ENCODE results near the gene MTG1.
A peak's percentile ranks its signal among the peaks of the same experiment; 100 is the strongest.

Gene MTG1

DNA sequence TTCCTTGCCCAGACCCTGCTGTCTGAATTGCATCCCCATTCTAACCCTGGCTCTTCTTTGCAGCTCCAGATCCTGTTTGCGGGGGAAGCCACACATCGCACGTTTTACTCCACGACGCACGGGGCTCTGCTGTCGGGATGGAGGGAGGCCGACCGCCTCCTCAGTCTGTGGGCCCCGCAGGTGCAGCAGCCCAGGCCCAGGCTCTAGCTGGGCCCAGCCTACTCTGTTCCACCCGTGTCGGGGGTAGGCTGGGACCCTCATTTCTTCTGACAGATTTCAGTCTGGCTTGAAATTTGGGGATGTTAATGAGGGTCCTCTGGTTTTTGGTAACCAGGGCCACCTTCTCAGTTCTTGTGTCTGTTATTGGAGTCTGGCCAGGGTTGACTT lies 2.7 kb upstream of the MTG1 start:
- Mint-ChIP-seq H3K4me1 (peaks cover 5% of the 10 kb centered on the region), H3K27me3 (ENCODE audit: low read depth) (no peaks in the 10 kb centered on the region), H3K9me3 (no peaks in the 10 kb centered on the region), H3K4me3 (peak overlapping the region in 1 of 3 experiments; percentile 41), H3K36me3 (ENCODE audit: low read depth) (peaks cover 10% of the 10 kb centered on the region), H3K27ac (no peak overlapping the region)
- TF ChIP-seq, protein P1, sequence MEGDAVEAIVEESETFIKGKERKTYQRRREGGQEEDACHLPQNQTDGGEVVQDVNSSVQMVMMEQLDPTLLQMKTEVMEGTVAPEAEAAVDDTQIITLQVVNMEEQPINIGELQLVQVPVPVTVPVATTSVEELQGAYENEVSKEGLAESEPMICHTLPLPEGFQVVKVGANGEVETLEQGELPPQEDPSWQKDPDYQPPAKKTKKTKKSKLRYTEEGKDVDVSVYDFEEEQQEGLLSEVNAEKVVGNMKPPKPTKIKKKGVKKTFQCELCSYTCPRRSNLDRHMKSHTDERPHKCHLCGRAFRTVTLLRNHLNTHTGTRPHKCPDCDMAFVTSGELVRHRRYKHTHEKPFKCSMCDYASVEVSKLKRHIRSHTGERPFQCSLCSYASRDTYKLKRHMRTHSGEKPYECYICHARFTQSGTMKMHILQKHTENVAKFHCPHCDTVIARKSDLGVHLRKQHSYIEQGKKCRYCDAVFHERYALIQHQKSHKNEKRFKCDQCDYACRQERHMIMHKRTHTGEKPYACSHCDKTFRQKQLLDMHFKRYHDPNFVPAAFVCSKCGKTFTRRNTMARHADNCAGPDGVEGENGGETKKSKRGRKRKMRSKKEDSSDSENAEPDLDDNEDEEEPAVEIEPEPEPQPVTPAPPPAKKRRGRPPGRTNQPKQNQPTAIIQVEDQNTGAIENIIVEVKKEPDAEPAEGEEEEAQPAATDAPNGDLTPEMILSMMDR (IDR thresholded peaks at IDR 0.05; ENCODE audit: unreplicated experiment in 3 of 3), result no peak

DNA sequence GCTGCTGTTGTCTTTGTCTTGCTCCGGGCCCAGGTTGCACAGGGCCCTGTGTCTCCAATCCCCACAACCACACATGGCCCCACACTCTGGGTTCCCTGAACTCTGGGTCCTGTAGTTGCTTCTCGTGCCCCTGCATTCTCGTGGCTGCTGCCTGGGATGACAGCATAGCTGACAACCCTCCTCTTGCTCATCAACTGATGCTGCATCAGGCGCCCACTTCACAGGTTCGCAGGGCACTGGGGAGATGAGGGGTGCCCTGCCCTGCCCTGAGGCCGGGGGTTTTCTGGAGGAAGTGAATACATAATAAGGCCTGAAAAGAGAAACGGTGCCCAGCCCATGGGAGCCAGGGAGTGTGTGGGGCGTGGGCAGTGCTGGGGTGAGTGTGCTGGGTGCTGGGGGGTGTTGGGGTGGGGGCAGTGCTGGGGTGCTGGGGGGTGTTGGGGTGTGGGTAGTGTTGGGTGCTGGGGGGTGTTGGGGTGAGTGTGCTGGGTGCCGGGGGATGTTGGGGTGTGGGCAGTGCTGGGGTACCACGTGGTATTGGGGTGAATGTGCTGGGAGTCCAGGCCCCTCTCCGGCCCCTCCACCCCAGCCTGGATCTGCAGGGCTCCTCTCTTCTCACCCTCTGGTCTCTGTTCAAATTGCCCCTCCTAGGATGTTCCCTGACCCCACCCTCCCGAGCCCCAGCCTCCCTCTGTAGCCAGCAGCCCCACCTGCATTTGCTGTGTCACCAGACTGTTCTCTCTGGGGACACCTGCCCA lies 2.0 kb upstream of the MTG1 start:
- no peak overlapping the region for H3K4me3 Mint-ChIP-seq
- peaks cover 5% of the 10 kb centered on the region for H3K4me1 Mint-ChIP-seq
- H3K27me3 Mint-ChIP-seq (ENCODE audit: low read depth), result no peaks in the 10 kb centered on the region
- no peaks in the 10 kb centered on the region for H3K9me3 Mint-ChIP-seq
- H3K36me3 Mint-ChIP-seq (ENCODE audit: low read depth), result peaks cover 14% of the 10 kb centered on the region
- no peak overlapping the region for H3K27ac Mint-ChIP-seq
- TF ChIP-seq, protein P1 (IDR thresholded peaks at IDR 0.05; ENCODE audit: unreplicated experiment in 3 of 3), result no peak

DNA sequence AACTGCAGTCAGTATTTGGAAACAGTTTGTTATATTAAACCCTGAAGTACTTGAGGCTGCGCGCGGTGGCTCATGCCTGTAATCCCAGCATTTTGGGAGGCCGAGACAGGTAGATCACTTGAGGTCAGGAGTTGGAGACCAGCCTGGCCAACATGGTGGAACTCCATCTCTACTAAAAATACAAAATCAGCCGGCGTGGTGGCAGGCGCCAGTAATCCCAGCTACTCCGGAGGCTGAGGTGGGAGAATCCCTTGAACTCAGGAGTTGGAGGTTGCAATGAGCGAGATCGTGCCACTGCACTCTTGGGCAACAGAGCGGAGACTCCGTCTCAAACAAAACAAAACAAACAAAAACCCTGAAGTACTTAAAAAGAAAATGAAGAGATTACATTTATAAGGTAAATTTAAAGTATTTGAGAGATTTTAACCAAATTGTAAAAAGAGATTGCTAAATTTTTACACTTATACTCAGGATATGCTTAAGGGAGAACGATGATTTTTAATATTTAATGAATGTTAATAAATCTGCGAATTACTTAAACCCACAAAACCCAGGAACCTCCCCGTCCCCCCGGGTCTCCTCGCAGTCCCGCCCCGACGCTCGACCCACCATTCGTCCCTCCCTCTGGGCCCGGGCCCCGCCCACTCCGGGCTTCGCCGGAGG lies 425 bp upstream of the MTG1 start:
- Mint-ChIP-seq H3K27me3 (ENCODE audit: low read depth) (no peaks in the 10 kb centered on the region), H3K27ac (peak overlapping the region; percentile 51 to 92 (median 89)), H3K4me1 (peaks cover 5% of the 10 kb centered on the region), H3K36me3 (ENCODE audit: low read depth) (peaks cover 28% of the 10 kb centered on the region), H3K9me3 (no peaks in the 10 kb centered on the region), H3K4me3 (peak overlapping the region; percentile 98 to 99 (median 98))
- TF ChIP-seq, protein P1 (IDR thresholded peaks at IDR 0.05; ENCODE audit: unreplicated experiment in 3 of 3), result no peak

DNA sequence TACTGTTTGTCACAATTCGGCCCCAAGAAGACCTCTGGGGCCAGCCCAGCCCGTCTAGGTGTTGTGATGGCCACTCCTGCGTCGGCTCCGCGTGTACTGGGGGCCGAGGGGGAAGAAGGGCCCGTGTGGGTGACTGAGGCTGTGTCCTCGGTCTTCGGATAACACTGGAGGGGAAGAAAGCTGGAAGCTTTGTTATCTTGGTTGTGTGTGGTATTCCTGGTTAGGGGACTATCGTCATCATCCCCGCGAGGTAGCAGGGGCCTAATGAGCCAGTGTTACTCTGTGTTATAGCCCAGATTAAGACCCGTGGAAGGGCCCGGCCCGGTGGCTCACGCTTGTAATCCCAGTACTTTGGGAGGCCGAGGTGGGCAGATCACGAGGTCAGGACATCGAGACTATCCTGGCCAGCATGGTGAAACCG lies 854 bp downstream of the MTG1 start:
- Mint-ChIP-seq H3K27ac (peak overlapping the region; percentile 89 to 93 (median 90)), H3K27me3 (ENCODE audit: low read depth) (no peaks in the 10 kb centered on the region), H3K9me3 (no peaks in the 10 kb centered on the region), H3K4me1 (peaks cover 5% of the 10 kb centered on the region), H3K36me3 (ENCODE audit: low read depth) (peaks cover 38% of the 10 kb centered on the region), H3K4me3 (peak overlapping the region; percentile 98 to 99 (median 98))
- TF ChIP-seq, protein P1 (IDR thresholded peaks at IDR 0.05; ENCODE audit: unreplicated experiment in 3 of 3), result no peak

- Mint-ChIP-seq H3K9me3 (no peaks in the 10 kb centered on the region), H3K4me3 (peak overlapping the region; percentile 98 to 99 (median 98)), H3K4me1 (peaks cover 5% of the 10 kb centered on the region), H3K27ac (no peak overlapping the region), H3K36me3 (ENCODE audit: low read depth) (peaks cover 37% of the 10 kb centered on the region), H3K27me3 (ENCODE audit: low read depth) (no peaks in the 10 kb centered on the region)
- TF ChIP-seq, protein P1 (IDR thresholded peaks at IDR 0.05; ENCODE audit: unreplicated experiment in 3 of 3), result no peak
These were observed 2.2 kb downstream of the MTG1 start for GRCh38 chr10:133396035-133396624.

Measured in nephron (organoid).